WI38 (cell line): ENCODE data around the gene ZNF276.

Experiments
- H3K4me3 ChIP-seq: 2 replicates; pipeline ENCODE4 v1.5.1; 2011; ENCODE audit warnings: low read depth, mild to moderate bottlenecking, control low read depth, low read length
- CTCF ChIP-seq: IDR thresholded peaks from 2 replicates; pipeline ENCODE4 v1.5.1; 2012; ENCODE audit warnings: low read depth, mild to moderate bottlenecking, control low read depth, low read length

Gene ZNF276

GRCh38 chr16:89723279-89724250, 2.2 kb downstream of the ZNF276 start:
- H3K4me3 ChIP-seq: no peak overlapping the region
- no peak for TF ChIP-seq CTCF

- no peak overlapping the region for H3K4me3 ChIP-seq
- no peak for TF ChIP-seq CTCF
These were observed 6.2 kb downstream of the ZNF276 start for GRCh38 chr16:89727406-89728120.

DNA sequence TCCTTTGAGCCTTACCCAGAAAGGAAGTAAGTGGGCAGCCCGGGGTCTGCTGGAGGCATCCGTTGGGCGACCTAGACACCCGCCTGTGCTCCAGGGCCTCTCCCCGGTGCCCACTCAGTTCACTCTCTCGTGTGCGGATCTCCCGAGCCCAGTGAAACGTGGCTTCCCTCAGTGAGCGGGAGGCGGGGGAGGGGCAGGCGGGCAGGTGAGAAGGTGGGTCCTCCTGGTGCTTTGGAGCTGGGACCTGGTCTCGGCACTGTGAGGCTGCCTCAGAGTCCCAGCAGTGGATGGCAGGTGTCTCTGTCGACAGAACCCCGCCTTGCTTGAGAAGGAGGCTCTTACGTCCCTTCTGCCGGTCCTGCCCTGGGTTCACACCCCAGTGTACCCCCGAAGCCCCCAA, 8.0 kb downstream of the ZNF276 start:
- TF ChIP-seq CTCF: no peak

GRCh38 chr16:89729863-89730593, 8.7 kb downstream of the ZNF276 start:
- TF ChIP-seq CTCF: no peak
- no peak overlapping the region for H3K4me3 ChIP-seq

More for the DNA sequence above, 8.0 kb downstream of the ZNF276 start:
- H3K4me3 ChIP-seq: no peak overlapping the region

GRCh38 chr16:89730610-89731234, 9.4 kb downstream of the ZNF276 start:
- no peak overlapping the region for H3K4me3 ChIP-seq
- TF ChIP-seq CTCF: no peak

GRCh38 chr16:89732142-89732917, 11.0 kb downstream of the ZNF276 start:
- no peak for TF ChIP-seq CTCF
- no peak overlapping the region for H3K4me3 ChIP-seq
